Measurements from ENCODE around the gene PRICKLE2.

Gene PRICKLE2

DNA sequence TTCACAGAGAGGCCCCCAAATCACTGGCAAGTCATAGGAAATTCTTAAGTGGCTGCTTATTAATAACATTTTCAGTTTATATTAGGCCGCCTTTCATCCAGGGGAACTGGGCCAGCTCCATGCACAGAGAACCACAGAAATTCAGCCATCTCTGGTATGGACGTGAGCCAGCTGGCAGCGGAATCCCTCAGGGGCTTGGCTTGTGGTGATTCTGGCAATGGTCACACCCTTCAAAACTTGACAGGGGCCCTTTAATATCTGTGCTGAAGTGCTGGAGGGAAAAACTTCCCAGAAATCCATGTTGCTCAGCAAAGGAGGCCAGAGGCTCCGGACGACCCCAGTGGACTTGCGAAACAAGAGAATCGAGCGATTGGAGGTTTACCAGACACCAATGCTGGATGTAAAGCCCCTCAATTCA lies 11.3 kb downstream of the PRICKLE2 start:
- CTCF ChIA-PET = no interaction called here
- no peaks in the 10 kb centered on the region for H3K36me3 ChIP-seq (ENCODE audit: control insufficient read depth in 2 of 2, insufficient read depth in 1 of 2, low read length in 2 of 2)
- H3K27ac ChIP-seq (ENCODE audit: extremely low read depth, low read depth, low read length) = no peak overlapping the region
- POLR2A ChIA-PET = no interaction called here
- no peaks in the 10 kb centered on the region for H3K9me3 ChIP-seq (ENCODE audit: control insufficient read depth, insufficient read depth, low read depth, low read length)
- H3K4me3 ChIP-seq (ENCODE audit: low read depth, low read length) = no peak overlapping the region
- H3K4me1 ChIP-seq (ENCODE audit: control insufficient read depth, insufficient read depth, low read length) = no peaks in the 10 kb centered on the region
- TF ChIP-seq IKZF3 (tag by site-specific recombination; IDR thresholded peaks at IDR 0.05) = no peak
- TF ChIP-seq MYNN (tag by site-specific recombination; IDR thresholded peaks at IDR 0.05; ENCODE audit: borderline replicate concordance) = no peak
- TF ChIP-seq, protein P1, sequence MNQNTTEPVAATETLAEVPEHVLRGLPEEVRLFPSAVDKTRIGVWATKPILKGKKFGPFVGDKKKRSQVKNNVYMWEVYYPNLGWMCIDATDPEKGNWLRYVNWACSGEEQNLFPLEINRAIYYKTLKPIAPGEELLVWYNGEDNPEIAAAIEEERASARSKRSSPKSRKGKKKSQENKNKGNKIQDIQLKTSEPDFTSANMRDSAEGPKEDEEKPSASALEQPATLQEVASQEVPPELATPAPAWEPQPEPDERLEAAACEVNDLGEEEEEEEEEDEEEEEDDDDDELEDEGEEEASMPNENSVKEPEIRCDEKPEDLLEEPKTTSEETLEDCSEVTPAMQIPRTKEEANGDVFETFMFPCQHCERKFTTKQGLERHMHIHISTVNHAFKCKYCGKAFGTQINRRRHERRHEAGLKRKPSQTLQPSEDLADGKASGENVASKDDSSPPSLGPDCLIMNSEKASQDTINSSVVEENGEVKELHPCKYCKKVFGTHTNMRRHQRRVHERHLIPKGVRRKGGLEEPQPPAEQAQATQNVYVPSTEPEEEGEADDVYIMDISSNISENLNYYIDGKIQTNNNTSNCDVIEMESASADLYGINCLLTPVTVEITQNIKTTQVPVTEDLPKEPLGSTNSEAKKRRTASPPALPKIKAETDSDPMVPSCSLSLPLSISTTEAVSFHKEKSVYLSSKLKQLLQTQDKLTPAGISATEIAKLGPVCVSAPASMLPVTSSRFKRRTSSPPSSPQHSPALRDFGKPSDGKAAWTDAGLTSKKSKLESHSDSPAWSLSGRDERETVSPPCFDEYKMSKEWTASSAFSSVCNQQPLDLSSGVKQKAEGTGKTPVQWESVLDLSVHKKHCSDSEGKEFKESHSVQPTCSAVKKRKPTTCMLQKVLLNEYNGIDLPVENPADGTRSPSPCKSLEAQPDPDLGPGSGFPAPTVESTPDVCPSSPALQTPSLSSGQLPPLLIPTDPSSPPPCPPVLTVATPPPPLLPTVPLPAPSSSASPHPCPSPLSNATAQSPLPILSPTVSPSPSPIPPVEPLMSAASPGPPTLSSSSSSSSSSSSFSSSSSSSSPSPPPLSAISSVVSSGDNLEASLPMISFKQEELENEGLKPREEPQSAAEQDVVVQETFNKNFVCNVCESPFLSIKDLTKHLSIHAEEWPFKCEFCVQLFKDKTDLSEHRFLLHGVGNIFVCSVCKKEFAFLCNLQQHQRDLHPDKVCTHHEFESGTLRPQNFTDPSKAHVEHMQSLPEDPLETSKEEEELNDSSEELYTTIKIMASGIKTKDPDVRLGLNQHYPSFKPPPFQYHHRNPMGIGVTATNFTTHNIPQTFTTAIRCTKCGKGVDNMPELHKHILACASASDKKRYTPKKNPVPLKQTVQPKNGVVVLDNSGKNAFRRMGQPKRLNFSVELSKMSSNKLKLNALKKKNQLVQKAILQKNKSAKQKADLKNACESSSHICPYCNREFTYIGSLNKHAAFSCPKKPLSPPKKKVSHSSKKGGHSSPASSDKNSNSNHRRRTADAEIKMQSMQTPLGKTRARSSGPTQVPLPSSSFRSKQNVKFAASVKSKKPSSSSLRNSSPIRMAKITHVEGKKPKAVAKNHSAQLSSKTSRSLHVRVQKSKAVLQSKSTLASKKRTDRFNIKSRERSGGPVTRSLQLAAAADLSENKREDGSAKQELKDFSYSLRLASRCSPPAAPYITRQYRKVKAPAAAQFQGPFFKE (tag by site-specific recombination; IDR thresholded peaks at IDR 0.05; ENCODE audit: borderline replicate concordance) = no peak
- no peak for TF ChIP-seq ZNF747 (tag by site-specific recombination; IDR thresholded peaks at IDR 0.05)
- TF ChIP-seq TRIM28 (IDR thresholded peaks at IDR 0.05; ENCODE audit: borderline replicate concordance, low read length) = no peak
- no peak for TF ChIP-seq ZNF404 (tag by site-specific recombination; IDR thresholded peaks at IDR 0.05)
- TF ChIP-seq ZNF138 (tag by site-specific recombination; IDR thresholded peaks at IDR 0.05; ENCODE audit: borderline replicate concordance) = no peak
- no peak for TF ChIP-seq ZNF830 (tag by site-specific recombination; IDR thresholded peaks at IDR 0.05; ENCODE audit: low read depth)
- TF ChIP-seq, protein P2, sequence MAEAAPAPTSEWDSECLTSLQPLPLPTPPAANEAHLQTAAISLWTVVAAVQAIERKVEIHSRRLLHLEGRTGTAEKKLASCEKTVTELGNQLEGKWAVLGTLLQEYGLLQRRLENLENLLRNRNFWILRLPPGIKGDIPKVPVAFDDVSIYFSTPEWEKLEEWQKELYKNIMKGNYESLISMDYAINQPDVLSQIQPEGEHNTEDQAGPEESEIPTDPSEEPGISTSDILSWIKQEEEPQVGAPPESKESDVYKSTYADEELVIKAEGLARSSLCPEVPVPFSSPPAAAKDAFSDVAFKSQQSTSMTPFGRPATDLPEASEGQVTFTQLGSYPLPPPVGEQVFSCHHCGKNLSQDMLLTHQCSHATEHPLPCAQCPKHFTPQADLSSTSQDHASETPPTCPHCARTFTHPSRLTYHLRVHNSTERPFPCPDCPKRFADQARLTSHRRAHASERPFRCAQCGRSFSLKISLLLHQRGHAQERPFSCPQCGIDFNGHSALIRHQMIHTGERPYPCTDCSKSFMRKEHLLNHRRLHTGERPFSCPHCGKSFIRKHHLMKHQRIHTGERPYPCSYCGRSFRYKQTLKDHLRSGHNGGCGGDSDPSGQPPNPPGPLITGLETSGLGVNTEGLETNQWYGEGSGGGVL (tag by site-specific recombination; IDR thresholded peaks at IDR 0.05) = no peak
- no peak for TF ChIP-seq ZNF621 (tag by site-specific recombination; IDR thresholded peaks at IDR 0.05)
- no peak for TF ChIP-seq ZNF501 (tag by site-specific recombination; IDR thresholded peaks at IDR 0.05)
- TF ChIP-seq, protein P3, sequence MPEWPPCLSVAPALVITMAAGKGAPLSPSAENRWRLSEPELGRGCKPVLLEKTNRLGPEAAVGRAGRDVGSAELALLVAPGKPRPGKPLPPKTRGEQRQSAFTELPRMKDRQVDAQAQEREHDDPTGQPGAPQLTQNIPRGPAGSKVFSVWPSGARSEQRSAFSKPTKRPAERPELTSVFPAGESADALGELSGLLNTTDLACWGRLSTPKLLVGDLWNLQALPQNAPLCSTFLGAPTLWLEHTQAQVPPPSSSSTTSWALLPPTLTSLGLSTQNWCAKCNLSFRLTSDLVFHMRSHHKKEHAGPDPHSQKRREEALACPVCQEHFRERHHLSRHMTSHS (tag by site-specific recombination; IDR thresholded peaks at IDR 0.05) = no peak
- no peak for TF ChIP-seq FEZF1 (tag by site-specific recombination; IDR thresholded peaks at IDR 0.05)
- TF ChIP-seq ZNF837 (tag by site-specific recombination; IDR thresholded peaks at IDR 0.05) = no peak

DNA sequence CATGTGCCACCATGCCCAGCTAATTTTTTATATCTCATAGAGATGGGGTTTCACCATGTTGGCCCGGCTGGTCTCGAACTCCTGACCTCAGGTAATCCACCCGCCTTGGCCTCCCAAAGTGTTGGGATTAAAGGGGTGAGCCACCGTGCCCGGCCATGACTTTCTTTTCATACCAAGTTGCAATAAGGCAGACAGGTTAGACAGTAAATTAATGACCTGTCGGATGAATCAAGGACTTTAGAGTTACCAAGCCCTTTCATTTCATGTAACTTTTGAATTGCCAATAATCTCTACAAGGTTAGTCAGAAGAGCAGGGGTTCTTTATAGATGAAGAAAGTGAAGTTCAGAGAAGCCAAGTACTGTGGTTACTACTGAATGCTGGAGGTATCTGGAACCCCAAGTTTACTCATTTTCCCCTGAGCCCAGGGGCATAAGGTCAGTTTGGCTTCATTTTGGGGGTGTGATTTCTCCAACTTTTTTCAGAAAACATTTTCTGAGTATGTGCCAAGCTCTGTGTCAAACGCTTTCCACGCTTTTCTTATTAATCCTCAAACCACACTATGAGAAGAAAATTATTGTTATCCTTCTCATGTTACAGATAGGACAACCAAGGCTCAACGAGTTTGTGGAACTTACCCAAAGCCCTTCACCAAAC lies 11.9 kb downstream of the PRICKLE2 start:
- CTCF ChIA-PET = no interaction called here
- POLR2A ChIA-PET = no interaction called here
- Histone ChIP-seq H3K9me3 (ENCODE audit: control insufficient read depth, insufficient read depth, low read depth, low read length) (no peaks in the 10 kb centered on the region), H3K4me1 (ENCODE audit: control insufficient read depth, insufficient read depth, low read length) (no peaks in the 10 kb centered on the region), H3K36me3 (ENCODE audit: control insufficient read depth in 2 of 2, insufficient read depth in 1 of 2, low read length in 2 of 2) (no peaks in the 10 kb centered on the region), H3K27ac (ENCODE audit: extremely low read depth, low read depth, low read length) (no peak overlapping the region), H3K4me3 (ENCODE audit: low read depth, low read length) (no peak overlapping the region)
- no peak for TF ChIP-seq ZBTB21 (tag by site-specific recombination; IDR thresholded peaks at IDR 0.05)
- TF ChIP-seq ZSCAN16 (tag by site-specific recombination; IDR thresholded peaks at IDR 0.05) = no peak

Measured in HEK293 (cell line).